RPMI8226 (cell line): ENCODE results near the gene PCDHGC5.

Experiments used
- DNase-seq: peaks from one replicate; pipeline ENCODE4 v3.0.0-alpha.2; 2015

The PCDHGC5 gene

GRCh38 chr5:141488591-141489561, at the start of gene PCDHGC5:
Gene PCDHGC5 (plus strand): TSS chr5:141489081. CDS start chr5:141489241, 160 bp downstream.
- peak; percentile 32 for DNase-seq

GRCh38 chr5:141439411-141440141, 49.3 kb upstream of the PCDHGC5 start:
- no peak for DNase-seq

GRCh38 chr5:141440341-141440740, 48.5 kb upstream of the PCDHGC5 start:
- DNase-seq = no peak

- DNase-seq = no peak
Measured at GRCh38 chr5:141441571-141442170, 47.2 kb upstream of the PCDHGC5 start.

- no peak for DNase-seq
Measured at GRCh38 chr5:141465351-141465750, 23.5 kb upstream of the PCDHGC5 start.

GRCh38 chr5:141475625-141476131, 13.2 kb upstream of the PCDHGC5 start, which contains the start of gene PCDHGC3:
Gene PCDHGC3 (plus strand): TSS chr5:141475966. CDS start chr5:141476117, 151 bp downstream.
- DNase-seq = peak; percentile 72

- DNase-seq = no peak
Measured at GRCh38 chr5:141476132-141476911, 12.6 kb upstream of the PCDHGC5 start.

GRCh38 chr5:141477044-141477575, 11.8 kb upstream of the PCDHGC5 start:
- no peak for DNase-seq

- no peak for DNase-seq
Measured at GRCh38 chr5:141477815-141478214, 11.1 kb upstream of the PCDHGC5 start.

GRCh38 chr5:141478321-141478945, 10.4 kb upstream of the PCDHGC5 start:
- no peak for DNase-seq

GRCh38 chr5:141479776-141480175, 9.1 kb upstream of the PCDHGC5 start:
- no peak for DNase-seq

GRCh38 chr5:141483902-141484301, 5.0 kb upstream of the PCDHGC5 start:
- no peak for DNase-seq

- DNase-seq = no peak
Measured at GRCh38 chr5:141484310-141484640, 4.6 kb upstream of the PCDHGC5 start.

GRCh38 chr5:141484641-141485311, 4.1 kb upstream of the PCDHGC5 start, which contains the start of gene PCDHGC4:
Gene PCDHGC4 (plus strand): TSS chr5:141485030. CDS start chr5:141485174, 144 bp downstream.
- no peak for DNase-seq

- no peak for DNase-seq
Measured at GRCh38 chr5:141485321-141486055, 3.4 kb upstream of the PCDHGC5 start.

- DNase-seq = no peak
Measured at GRCh38 chr5:141486091-141486490, 2.8 kb upstream of the PCDHGC5 start.

- no peak for DNase-seq
Measured at GRCh38 chr5:141487131-141487530, 1.8 kb upstream of the PCDHGC5 start.

GRCh38 chr5:141489841-141490240, 960 bp downstream of the PCDHGC5 start:
- DNase-seq = no peak

GRCh38 chr5:141490271-141490670, 1.4 kb downstream of the PCDHGC5 start:
- no peak for DNase-seq

GRCh38 chr5:141490771-141491170, 1.9 kb downstream of the PCDHGC5 start:
- DNase-seq = no peak
